HG02678 (cell line): ENCODE data around the gene TPM1.
"Not testable (repeated sequence)": the region's sequence is repeated elsewhere in the genome, so short reads cannot be mapped to it uniquely, and the experiment has no call there.

Experiments
- ATAC-seq: cut with Tn5 transposase; IDR thresholded peaks from one replicate; pipeline ENCODE4 v1.9.1; 2021; ENCODE audit warnings: mild to moderate bottlenecking, moderate library complexity; ENCODE audit not compliant: unreplicated experiment

The TPM1 gene

GRCh38 chr15:63090887-63091286 is 48.3 kb downstream of the TPM1 start:
- no peak for ATAC-seq

DNA sequence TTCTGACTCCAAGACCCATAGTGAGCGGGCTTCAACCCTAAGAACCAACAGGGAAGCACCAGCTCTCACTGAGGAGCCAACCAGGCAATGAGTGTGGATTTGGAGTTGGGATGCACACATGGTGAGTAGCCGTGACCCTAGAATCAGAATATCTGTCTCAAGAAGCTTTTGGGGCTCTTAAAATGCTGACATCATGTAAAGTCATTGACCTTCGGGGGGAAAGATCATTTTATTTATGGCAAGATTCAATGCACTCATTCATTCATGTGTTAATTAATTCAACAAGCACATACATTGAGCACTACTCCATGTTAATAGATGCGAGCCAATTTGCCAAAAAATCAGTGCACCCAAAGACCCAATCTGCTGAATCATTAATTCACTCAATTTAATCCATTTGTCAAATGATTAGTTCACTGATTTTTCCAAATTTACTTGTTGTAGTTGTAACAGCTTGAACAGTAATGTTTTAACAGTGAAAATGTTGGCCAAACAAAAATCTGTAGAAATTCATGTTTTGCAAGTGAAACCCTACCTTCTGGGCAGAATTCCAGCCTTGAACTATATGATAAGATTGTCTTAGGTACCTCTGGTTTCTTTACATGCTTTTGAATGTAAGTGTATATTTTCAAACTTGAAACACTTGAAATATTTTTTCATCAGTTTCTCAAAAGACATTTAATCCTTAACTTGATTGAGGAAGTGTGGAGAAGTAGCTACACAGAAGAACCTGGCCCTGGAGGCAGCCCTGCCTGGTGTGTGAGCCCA is 49.3 kb downstream of the TPM1 start:
- ATAC-seq = no peak

- ATAC-seq = no peak
Observed at GRCh38 chr15:63093486-63094205, 51.1 kb downstream of the TPM1 start.

DNA sequence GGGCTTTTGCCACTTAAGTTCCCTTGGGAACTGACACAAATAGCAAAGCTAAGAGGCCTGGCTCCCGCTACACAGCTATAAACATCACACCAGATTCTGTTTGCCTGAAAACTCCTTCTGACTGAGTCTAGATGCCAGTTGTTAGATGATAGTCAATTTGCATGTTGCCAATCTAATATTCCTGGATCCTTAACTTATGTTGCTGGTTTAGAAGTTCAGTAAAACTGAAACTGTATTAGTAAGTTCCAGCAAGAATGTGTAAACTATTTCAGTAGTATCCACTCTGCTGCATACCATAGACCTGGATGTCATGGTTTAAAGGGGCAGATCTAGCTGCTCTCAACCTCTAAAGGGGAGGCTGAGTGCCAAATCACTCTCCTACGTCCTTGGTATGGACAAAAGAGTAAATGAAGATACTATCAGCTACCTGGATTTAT is 52.0 kb downstream of the TPM1 start:
- ATAC-seq = no peak

DNA sequence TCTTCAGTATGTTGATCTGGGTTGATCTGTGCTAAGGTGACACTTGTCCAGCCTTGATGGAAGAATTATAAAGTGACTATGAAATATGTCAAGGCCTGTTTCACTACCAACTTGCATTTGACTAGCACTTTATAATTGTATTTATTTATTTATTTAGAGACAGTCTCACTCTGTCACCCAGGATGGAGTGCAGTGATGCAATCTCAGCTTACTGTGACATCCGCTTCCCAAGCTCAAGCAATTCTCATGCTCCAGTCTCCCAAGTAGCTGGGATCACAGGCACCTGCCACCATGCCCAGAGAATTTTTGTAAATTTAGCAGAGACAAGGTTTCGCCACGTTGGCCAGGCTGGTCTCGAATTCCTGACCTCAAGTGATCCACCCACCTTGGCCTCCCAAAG is 53.6 kb downstream of the TPM1 start:
- no peak for ATAC-seq

- not testable (repeated sequence) for ATAC-seq
Observed at GRCh38 chr15:63098901-63099300, 56.4 kb downstream of the TPM1 start.

DNA sequence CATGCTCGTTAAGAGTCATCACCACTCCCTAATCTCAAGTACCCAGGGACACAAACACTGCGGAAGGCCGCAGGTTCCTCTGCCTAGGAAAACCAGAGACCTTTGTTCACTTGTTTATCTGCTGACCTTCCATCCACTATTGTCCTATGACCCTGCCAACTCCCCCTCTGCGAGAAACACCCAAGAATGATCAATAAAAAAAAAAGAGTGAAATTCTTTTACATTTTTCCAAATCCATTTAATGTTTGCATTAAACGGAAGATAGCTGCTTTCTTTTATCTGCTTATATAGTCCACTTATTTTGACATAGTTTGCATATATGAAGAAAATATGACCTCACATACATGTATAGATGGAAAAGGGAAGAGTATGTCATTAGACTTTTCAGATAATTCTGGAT is 57.0 kb downstream of the TPM1 start:
- not testable (repeated sequence) for ATAC-seq

- no peak for ATAC-seq
Observed at GRCh38 chr15:63103416-63103815, 60.9 kb downstream of the TPM1 start.

DNA sequence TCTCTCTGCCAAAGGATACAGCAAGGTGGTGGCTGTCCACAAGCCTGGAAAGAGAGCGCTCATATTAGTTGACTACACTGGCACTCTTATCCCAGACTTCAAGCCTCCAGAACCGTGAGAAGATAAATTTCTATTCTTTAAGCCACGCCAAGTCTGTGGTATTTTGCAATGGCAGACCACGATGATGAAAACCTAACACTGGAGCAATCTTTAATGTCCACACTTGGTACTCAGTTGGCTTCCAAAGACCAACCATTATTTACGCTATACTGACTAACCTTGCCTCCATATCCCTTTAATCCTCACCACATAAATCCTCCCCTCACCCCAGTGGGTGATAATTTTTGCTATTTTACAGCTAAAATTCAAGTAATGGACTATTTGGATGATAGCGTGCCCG is 62.2 kb downstream of the TPM1 start:
- no peak for ATAC-seq

DNA sequence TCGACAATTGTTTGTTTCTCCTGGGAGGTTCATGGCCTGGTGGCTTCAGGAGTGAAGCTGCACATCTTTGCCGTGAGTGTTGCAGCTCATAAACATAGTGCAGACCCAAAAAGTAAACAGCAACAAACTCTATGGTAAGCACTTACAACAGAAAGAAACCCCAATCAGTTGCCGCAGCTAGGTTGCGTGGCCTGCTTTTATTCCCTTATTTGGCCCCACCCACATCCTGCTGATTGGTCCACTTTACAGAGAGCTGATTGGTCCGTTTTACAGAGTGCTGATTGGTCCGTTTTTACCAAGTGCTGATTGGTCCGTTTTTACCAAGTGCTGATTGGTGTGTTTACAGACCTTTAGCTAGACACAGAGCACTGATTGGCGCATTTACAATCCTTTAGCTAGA is 62.8 kb downstream of the TPM1 start:
- not testable (repeated sequence) for ATAC-seq

DNA sequence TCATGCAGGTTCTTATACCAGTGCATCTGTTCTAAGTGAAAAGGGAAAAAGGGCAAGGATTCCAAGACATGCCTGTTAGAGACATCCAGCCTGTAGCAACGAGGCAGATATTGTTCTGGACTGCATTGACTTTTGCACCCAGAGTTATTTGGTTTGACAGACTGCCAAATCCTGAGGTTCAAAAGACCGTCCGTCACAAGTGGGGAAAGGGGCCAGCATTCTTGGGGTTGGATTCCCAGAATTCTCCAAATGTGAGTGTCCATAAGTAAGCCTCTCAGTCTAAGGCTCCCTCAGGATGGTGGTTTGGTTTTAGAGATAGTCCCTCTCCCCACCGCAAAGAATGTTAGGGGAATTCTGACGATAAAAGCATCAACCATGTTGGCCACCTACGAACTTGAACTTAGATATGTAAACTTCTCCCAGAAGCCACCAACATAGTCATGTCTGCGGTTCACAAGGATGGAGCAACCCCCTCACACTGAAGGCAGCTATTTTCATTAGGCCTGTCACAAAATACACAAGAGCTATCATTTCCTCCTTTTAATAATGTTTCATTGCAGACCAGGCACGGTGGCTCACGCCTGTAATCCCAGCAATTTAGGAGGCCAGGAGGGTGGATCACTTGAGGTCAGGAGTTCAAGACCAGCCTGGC is 65.5 kb downstream of the TPM1 start:
- no peak for ATAC-seq

DNA sequence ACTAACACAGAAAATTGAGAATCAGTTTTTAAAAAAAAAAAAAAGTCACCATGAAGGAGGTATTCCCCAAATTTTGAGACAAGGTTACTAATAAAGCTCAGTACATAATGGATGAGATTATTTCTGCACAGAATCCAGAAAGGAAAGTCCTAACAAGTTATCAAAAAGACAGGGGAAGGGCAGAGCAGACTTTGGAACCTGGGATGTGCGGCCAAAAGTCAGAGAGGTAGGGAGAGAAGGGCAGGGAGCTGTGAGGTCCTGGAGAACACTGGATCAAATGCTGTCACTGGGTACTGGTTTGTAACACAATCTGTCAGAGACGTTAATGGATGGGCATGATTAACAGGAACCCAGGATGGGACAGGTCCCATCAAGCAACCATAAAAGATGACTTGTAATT is 67.0 kb downstream of the TPM1 start:
- no peak for ATAC-seq

GRCh38 chr15:63109920-63110319 is 67.4 kb downstream of the TPM1 start:
- ATAC-seq = no peak

DNA sequence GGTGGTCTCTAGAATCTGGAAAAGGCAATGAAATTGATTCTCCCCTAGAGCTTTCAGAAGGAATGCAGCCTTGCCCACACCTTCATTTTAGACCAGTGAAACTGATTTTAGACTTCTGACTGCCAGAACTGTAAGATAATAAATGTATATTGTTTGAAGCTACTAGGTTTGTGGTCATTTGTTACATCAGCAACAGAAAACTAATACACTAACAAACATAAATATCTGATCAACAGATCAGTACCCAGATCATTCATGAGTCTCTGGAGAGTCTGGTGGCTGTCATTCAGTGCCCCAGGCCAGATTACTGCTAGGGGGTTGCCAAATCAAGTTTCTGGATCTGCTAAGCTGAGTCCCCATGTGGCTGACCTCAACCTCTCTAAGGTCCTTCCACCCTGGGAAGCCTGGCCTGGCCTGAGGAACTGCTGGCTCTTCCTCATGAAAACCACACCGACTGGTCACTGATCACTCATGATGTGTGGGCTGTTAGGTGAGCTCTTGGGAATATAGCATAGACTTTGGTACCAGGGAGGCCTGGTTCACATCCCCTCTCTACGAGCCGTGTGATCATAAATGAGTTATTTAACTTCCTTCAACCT is 68.0 kb downstream of the TPM1 start:
- ATAC-seq = no peak

GRCh38 chr15:63111481-63111880 is 68.9 kb downstream of the TPM1 start:
- no peak for ATAC-seq

DNA sequence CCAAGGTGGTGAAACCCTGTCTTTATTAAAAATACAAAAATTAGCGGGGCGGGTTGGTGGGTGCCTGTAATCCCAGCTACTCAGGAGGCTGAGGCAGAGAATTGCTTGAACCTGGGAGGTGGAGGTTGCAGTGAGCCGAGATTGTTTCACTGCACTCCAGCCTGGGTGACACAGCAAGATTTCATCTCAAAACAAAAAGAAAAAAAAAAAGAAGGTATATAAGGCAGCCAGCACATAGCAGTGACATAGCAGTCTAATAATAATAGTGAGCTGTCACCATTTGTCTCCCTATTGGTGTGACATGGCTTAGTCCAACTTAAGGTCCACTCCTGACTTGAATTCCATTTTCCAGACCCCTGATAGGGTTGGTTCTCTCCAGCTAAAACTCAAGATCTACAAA is 70.3 kb downstream of the TPM1 start:
- ATAC-seq = no peak

DNA sequence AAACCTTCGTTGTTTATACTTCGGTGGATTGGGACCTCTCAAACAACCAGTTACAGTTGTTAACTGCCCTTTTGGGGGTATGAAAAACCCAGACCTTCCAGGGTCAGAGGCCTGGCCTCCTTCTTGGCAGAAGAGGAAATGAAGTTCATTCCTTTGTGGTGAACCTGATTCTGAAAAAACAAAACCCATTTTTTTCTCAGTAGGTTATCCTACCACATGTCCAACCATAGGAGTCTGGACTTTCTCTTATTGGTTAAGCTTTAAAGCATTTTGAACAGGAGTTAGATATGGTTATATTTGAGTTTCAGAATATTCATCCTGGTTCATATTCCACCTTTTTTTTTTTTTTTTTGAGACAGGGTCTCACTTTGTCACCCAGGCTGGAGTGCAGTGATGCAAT is 71.9 kb downstream of the TPM1 start:
- no peak for ATAC-seq
